Astrocyte of the hippocampus (primary cell): Measurements from ENCODE around the gene PARD3.
"Not testable (repeated sequence)": the region's sequence is repeated elsewhere in the genome, so short reads cannot be mapped to it uniquely, and the experiment has no call there.

Source experiments
- DNase-seq: peaks from one replicate; pipeline ENCODE4 v3.0.0; 2011; ENCODE audit warnings: low read depth, low spot score

Gene PARD3

DNA sequence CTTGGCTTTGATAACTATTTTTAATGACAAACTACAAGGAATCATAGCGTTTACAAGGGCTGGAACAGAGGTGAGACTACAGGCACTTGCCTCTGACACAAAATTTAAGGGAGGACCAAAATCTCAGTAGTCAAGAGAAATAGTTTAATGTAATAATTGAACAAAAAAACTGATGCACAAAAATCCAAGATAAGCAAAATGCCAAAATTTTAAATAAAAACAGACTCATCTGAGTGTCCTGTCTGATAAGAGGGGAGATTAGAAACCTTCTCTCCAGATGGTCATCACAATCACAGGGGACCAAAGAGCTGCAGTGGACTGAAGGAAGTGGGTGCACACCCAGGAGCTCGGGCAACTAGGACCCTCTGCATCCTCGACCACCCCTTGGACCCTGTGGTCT is 70.5 kb downstream of the PARD3 start:
- DNase-seq: no peak

DNA sequence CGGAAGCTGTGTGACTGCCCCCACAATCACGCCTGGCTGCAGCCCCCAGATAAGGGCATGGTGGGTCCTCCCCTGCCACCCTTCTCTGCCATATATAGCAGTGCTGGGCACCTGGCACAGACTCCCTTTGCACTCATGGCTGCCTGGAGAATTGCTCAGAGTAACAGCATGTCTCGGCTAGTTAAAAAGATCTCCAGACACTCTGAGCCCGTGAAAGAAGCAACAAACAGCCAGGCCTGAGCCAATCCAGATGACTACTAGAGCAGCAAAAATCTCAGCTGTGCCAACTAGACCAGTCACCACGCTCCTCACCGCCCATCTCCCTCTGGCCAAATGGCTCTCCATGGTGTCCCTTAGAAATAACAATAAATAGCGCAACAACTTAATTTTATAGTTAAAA is 71.3 kb downstream of the PARD3 start:
- peak; percentile 74 for DNase-seq

DNA sequence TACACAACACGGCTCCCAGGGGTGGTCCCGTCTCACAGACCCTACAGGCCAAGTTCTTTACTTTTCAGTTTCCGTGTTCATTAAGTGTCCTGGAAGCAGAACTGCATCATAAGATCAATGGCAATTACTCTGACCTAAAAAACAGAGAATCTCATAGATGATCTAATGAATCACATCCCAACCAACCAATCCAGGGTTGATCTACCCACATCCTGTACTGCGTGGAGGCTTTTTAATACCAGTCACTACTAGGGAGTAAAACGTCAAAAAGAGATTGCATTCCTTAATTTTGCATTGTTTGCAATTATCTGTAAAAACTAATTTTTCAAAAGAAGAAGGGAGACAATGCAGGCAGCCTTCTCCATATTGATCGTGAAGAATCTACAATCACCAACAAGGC is 72.6 kb downstream of the PARD3 start:
- no peak for DNase-seq

DNA sequence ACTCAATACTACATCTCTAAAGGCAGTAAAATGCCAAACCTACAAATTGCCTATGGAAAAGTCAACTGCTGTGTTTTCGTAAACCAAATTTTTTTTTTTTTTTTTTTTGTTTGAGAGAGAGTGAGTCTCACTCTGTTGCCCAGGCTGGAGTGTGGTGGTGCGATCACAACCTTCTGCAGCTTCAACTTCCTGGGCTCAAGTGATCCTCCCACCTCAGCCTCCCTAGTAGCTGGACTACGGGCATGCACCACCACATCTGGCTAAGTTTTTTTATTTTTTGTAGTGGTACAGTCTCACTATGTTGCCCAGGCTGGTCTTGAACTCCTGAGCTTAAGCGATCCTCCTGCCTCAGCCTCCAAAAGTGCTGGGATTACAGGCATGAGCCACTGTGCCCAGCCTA is 74.0 kb downstream of the PARD3 start:
- not testable (repeated sequence) for DNase-seq

DNA sequence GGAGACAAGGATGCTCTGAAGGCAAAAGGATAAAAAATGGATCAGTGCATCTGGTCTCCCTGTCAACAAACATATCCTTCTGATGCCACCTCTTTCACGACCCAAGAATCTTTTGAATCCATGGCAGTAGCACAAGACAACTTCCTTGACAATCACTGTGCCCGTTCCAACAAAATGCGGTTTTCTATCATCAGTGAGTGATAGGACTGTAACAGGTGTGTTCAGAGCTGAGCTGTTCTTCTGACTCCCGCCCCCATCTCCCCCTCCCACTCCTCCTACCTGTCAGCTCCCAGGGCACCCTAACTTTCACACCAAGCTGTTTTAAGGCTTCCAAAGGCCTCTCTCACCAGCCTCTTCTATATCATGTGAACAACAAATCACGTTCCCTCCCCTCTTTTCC is 74.8 kb downstream of the PARD3 start:
- no peak for DNase-seq

DNA sequence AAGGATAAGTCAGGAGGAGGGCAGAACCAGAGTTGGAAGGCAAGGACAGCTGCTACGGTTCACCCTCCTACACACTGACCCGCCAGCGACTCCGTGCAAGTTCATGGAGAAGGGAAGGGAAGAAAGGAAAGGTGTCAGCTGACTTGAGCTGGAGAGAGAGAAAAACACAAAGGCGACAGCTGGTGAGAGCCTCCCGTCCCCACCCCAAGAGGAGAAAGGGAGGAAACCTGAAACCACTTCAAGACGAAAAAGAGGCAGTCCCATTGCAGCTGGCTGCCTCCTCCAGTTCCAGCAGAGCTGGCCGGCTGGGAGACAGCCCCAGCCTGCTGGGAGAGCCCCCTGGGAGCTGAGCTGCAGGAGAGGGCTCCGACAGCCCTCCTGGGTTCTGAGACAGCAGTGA is 75.2 kb downstream of the PARD3 start:
- peak; percentile 81 for DNase-seq

DNA sequence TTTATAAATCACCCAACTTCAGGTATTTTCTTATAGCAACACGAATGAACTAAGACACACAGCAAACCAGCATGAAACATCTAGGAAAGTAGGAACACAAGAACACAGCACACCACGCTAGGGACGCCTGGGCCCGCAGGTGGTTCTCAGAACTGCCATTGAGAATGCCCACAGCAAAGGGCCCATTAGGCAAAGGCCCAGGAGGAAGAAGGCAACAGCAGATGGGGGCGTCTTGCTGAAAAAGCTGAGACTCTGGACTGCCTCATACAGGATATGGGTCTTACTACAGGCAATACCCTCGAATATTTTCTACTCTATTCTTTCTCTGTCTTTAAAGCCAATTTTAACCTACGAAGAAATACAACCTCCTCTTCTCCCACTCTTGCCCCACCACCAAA is 77.3 kb downstream of the PARD3 start:
- no peak for DNase-seq

DNA sequence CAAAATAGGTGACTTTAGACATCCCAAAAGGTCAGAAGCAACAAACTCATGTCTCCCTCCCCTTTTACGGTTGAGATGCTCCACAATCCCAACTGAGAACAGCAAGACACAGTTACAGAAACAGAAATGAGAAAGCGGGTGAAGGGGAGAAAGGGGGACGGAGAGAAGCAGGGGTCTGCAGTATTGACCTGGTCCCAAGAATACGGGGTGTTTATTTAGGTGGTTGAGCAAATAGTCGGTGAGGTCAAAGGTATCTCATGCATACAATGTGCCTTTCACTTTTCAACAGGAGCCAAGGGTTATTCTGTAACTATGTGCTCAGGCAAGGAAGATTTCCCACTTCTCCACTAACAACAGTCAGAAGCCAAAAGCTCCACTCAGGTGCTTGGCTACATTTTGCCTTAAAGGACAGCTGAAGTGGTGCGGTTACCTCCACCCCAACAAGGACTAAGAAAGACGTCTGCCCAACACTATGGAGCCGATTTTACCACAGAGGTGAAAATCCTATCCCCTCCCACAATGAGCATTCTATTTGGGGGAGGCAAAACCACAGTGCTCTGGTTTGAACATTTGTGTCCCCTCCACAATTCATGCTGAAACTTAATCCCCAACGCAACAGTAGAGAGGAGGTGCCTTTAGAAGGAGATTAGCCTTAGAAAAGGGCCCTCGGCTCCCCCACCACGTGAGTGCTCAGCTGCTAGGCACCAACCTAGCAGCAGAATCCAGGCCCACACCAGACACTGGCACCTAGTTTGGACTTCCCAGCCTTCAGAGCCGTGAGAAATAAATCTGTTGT is 77.9 kb downstream of the PARD3 start:
- DNase-seq: no peak

DNA sequence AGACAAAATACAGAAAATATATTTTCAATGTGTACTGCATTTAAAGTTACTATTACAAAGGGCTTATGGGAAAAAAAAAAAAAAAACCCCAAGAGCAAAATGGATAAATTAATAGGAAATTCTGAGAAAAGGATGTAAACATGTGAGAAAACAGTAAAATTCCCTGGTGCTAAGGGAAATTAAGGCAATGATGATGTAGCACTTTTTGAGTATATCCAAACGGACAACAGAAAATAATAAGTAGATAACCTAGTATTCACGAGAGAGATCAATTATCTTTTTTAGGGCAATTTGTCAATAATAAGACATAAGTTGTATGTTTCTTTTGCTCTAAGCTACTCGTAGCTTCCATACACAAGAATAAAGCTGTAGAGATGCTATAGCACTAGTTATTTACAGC is 80.2 kb downstream of the PARD3 start:
- no peak for DNase-seq

DNA sequence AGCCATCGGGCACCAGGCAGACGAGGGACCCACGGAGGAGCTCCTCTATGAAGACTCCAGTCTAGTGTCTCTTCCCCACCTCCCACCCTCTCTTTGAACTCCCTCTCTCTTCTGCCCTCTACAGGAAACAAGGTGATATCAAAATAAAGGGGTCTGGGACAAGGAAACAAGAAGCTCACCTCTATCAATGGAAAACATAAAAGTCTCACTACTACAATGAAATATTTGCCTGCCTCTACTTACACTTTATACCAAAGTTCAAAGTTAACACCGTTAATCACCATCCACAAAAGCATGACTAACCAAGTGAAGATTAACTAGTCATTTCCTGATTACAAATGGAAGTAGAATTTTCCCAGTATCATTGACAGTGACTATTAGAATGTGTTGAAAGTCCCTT is 82.2 kb downstream of the PARD3 start:
- DNase-seq: no peak

DNA sequence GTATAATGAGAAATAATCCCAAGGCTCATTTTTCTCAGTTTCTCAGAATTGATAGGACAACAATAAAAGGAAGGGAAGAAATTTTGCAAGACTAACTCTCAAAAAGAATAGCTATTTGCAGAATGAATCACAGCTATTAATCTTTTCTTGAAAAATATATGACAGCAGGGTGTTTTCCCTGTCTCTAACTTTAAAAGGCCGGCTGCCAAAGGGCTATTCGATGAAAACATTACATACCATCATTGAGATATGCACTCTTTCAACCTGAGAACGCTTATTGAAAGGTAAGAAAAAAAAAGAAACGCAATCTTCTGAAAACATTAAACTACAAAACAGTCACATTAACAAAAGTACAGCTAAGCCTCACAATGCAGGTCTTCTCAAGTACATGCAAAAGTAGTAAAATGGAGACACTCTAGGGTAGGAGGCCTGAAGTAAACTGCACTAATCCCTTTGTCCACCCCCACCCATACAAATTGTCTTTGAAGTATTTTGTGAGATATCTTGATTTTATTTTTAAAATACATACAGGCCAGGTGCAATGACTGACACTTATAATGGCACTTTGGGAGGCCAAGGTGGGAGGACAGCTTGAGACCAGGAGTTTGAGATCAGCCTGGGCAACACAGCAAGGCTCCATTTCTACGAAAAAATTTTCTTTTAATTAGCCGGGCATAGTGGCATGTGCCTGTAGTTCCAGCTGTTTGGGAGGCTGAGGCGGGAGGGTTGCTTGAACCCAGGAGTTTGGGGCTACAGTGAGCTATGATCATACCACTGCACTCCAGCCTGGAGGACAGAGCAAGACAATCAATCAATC is 83.0 kb downstream of the PARD3 start:
- peak; percentile 60 for DNase-seq

DNA sequence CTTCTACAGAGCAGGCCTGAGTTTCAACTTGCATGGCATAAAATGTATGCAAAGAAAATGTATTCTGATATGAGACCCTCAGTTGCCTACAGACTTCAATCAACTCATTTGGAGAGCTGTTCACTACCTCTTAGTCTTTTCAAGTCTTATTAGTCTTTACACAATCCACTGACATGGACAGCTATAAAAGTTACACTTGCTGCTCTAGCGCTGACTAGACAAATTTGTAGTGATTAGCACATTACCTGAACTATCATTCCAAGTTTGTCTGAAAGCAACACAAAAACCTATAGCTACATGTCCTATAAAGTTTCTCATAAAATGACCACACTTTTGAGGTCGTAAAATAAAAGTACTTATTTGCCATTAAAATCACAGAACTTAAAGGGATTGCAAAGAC is 83.9 kb downstream of the PARD3 start:
- no peak for DNase-seq

DNA sequence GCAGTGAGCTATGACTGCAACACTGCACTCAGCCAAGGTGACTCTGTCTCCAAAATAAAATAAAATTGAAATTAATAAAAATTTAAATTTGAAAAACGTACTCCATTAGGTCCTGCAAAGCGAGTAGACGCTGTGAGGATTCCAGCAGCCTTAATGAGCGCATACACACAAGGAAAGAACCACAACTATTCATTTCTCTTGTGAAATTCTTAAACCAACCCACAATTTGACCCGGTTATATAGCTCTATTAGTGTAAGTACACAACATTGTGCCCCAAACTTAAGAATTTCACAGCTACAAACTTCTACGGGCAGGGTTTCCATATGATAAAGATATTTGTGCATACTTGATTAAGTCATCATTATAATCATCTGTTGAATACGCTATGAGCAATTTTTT is 84.4 kb downstream of the PARD3 start:
- no peak for DNase-seq

DNA sequence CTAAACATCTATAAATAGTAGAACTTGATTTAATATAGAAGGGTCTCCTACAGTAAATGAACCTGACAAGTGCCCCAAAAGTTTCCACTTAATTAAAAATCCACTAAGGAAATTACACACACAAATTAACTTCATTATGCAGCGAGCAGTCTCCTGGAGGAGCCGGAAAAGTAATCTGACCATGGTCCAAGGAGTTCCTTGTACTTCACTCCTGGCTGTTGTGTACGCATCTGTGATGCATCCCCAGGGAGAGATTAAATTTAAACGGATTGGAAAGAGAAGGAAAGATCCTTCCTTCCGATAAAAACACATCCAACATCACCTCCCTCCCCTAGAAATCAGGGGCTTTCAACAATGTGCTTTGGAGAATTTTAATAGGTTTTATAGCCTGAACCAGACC is 85.5 kb downstream of the PARD3 start:
- no peak for DNase-seq

DNA sequence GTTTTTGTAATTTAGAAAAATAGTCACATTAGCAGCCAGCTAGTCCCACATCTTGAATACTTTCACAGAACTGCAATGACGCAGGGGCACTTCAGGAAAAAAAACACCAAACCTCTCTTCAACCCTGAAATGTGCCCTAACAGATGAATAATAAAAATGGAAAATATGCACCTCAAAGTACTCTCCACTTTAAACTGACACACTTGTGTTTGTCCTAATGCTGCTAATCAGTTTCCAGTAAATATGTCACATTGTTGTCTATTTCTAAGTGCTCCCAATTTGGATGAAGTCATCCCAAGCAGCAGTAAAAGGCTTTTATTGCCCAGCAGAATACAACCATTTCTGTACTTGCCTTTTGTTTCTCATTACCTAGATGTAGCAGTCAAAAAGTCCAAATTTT is 86.7 kb downstream of the PARD3 start:
- DNase-seq: no peak

DNA sequence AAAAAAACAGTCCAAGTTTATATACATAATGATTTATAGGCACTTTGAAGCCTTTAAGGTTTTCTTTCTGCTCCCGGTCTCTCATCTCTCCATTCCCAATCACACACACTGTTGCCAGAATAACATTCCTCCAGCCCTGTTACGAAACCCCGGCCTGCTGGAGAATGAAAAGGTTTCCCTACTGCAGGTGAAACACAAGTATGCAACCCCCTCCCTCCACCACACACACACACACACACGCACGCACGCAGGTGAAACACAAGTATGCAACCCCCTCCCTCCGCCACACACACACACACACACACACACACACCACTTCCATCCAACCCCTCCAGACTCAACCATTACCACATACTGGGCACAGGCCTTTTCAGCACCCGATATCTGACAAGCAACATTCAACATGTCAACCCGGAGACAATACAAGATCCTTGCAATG is 87.5 kb downstream of the PARD3 start:
- peak; percentile 35 for DNase-seq

DNA sequence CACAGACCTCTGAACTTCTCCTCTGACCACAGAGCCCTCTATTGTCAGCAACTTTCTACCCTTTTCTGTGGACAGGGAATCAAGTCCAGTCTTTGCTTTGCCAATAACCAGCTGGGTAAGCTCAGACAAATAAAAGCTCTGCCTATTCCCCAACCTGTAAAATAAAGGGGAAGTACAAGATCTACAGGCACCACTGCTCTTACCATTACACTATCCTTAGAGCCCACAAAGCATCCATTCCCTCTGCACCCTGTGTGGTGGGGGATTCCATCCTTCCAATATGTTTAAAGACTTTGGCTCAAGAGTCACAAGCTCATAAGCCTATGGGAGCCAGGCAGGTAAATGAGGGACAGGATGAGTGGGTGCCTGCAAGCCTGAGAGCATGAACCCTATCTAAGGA is 88.2 kb downstream of the PARD3 start:
- no peak for DNase-seq

DNA sequence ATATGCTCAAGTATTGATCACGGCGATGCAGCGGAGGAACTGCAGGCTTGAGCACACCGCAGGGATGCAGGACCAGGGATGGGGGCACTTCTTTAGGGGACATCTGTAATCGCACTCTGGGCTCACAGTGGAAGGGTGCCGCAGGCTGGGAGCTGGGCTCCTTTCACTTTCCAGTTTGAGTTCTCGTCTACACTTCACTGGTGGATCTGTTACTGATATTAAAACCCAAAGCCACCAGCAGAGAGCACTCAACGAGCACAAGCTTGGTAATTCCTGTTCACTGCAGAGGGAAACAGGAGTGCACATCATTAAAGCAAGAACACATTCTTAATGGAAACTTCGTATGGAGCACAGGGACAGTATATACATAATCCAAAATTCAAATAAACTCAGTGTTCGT is 91.3 kb downstream of the PARD3 start:
- DNase-seq: peak; percentile 76

DNA sequence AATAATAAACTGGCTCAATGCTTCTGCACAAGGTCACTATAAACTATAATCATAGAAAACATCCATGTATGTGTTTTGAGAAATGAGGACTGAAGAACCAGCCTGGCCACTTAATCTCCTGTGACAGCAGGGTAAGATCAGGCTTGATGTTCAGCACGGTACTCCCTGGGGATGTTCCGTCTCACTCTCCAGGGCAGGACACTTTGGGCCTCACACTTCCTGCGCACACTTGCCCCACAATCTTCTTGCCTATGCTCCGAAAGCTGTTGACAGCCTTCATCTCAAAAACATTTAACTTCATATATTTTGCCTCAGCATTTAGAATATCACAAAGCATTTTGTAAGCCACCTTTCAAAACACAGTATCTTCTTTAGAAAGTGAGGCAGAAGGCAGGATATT is 92.7 kb downstream of the PARD3 start:
- DNase-seq: no peak

DNA sequence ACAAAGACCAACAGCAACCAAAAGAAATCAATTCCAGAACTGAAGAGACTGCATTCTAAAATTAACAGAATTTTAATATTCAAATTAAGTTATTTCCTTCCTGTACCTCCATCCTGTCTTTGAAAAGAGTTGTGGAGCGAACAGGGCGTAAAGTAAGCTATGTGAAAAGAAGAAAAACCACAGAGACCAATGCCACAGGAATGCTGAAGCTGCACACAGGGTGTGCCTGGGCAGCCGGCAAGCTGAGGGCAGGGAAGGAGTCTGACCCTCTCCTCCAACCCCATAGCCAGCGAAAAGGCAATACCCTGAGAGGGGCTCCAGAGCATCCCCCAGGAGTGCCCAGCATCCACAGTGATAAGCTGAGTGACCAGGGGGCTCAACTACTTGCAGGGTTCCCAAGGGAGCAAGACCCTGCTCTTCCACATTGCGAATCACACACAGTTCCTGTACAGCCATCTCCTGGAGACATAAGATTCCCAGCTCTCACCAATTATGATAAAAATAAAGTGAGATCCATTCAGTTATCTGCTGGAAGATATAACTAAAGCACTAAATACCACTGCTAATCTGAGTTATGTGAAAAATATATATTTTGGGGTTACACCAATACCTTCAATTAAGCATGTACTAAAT is 93.8 kb downstream of the PARD3 start:
- peak; percentile 92 for DNase-seq

DNA sequence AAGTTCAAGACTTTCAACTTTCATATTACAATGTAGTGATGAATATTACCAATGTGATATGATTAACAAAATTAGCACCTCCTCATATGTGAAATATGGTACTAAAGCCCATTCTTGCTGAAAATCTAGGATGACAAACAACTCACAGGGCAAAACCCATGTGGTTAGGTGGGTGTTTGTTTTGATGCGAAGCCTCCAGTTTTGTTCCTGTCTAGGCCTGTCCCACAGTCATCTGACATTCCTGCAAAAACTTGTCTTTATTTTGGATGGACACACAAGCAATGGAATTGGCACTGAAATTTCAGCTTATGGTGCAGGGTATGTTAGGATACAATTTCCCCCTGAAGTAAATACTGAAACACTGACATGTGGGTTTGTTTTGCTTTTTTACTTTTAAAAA is 95.3 kb downstream of the PARD3 start:
- DNase-seq: no peak

DNA sequence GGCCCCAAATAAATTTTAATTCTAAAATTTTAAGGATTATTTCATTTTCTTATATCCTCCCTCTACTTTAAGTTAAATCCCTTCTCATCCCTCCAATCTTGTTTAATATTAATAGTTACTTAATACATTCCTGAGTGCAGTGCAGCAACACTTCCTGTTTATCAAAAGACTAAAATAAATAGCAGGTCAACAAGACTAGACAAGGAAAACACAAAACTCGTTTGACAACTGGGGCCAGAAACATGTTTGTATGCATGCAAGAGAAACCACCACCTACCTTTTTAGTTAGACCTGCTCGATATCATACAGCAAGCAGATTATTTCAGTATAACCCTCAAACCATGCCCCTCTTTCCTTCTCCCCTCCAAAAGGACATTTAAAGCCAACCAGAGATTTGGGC is 95.8 kb downstream of the PARD3 start:
- no peak for DNase-seq

DNA sequence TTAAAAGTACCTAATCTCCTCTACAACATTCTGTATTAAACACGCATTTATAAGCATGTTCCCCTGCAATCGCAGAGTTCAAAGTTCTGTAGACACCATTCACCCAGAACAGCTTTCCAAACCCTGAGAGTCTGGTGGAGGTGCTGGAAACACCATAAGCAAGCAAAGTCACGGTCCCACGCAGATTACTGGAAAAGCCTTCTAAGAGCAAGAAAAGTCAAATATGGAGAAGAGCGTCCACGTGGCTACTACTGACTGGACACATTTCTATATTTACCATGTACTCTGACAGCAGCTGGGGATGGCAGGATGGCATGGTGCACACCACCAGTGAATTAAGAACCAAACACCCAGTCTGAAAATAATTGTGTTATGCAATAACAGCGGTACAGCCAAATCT is 97.7 kb downstream of the PARD3 start:
- no peak for DNase-seq
